ENCODE measurements around the gene ABR.
"Not testable (repeated sequence)": the region's sequence is repeated elsewhere in the genome, so short reads cannot be mapped to it uniquely, and the experiment has no call there.

Gene ABR

DNA sequence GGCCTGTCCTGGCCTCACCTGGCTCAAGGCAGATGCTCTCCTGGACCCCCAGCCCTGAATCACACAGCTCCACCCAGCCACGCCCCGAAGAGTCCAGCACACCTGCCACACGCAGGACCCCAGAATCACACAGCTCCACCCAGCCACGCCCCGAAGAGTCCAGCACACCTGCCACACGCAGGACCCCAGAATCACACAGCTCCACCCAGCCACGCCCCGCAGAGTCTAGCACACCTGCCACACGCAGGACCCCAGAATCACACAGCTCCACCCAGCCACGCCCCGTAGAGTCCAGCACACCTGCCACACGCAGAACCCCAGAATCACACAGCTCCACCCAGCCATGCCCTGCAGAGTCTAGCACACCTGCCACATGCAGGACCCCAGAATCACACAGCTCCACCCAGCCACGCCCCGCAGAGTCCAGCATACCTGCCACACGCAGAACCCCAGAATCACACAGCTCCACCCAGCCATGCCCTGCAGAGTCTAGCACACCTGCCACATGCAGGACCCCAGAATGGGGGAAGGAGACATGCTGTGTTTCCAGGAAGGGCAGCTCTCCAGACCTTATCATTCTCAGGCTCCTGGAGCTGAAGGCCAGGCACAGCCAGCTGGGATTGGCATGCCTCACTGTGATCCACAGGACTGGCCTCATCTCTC lies 105.7 kb downstream of the ABR start:
- not testable (repeated sequence) for DNase-seq (ENCODE audit: low read depth in 1 of 2, low spot score in 1 of 2)

DNA sequence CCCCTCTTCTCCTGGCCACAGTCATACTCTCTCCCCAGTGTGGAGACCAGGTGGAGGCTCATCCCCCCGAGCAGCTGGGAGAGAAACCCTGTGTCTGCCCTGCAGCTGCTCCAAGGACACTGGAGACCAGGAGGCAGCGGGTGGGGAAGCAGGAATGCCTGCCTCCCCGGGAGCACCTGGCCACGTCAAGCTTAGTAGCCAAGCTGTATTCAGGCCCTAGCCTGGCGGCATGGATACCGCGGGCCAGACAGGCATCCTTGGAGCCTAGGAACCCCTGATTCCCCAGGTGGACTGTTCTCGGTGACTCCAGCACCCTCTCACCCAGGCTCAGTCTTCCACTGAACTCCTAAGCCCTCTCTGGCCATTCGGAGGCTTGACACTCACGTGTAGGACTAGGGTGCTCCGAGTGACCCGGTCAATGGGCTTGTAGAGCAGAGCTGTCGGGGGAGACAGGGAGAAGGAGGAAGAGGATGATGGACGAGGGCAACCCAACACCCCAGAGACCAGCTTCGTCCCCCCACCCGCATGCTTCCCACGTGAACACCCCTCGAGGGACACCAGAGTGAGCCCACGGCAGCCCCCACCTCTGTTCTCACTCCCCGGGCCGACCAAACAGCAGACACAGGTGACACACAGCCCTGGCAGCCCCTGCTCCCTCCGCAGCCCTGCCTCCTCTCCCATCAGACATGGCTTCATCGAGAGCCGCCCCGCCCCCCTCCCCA lies 106.4 kb downstream of the ABR start:
- DNase-seq (ENCODE audit: low read depth in 1 of 2, low spot score in 1 of 2), result no peak

- DNase-seq (ENCODE audit: low read depth in 1 of 2, low spot score in 1 of 2), result no peak
Measured at GRCh38 chr17:1072551-1072961, 107.2 kb downstream of the ABR start.

DNA sequence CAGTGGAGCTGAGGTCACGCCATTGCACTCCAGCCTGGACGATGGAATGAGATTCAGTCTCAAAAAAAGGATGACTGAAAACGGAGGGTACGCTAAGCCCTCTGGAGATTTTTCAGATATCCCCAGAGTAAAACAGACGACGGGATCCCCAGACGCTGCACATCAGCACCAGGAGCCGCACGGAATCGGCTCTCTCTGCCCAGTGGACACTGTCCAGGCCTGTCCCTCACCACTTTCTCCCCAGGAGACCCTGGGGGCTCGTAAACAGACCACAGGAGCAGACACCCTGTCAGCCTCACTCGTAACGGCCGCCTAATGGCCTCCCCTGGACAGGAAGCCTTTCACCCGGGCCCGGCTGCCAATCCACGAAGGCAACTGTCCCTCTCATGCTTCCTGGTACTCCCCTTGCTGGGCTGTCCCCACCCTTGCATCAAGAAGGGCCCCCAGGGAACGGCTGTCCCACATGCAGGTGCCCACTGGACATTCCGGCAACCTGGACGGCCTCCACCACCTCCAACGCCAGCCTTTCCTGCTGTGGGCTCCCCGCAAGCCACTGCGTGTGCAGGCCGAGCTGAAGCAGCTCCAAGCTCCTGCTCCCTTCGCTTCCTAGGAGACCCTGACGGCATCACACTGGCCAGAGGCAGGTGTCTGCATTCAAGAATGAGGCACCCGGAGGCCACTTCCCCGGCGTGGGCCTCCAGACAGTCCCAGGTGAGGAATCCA lies 108.5 kb downstream of the ABR start:
- DNase-seq (ENCODE audit: low read depth in 1 of 2, low spot score in 1 of 2), result no peak

DNA sequence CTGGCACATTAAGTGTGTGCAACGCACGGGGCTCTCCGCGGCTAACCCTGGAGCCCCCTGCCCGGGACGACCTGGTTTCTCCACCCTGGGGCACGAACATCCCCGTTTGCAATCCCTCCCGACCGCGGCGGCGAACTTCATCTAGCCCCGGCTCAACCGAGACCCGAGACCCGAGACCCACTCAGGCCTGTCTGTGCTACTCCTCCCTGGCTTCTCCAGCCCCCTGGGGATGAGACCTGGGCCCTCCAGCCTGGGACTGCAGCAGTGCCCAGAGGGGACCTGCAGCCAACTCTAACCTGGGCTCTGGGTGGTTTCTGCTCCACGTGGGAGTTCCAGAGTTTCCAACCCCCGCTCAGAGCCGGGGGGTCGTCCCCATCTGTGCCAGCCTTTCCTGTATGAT lies 109.4 kb downstream of the ABR start:
- DNase-seq (ENCODE audit: low read depth in 1 of 2, low spot score in 1 of 2), result no peak

DNA sequence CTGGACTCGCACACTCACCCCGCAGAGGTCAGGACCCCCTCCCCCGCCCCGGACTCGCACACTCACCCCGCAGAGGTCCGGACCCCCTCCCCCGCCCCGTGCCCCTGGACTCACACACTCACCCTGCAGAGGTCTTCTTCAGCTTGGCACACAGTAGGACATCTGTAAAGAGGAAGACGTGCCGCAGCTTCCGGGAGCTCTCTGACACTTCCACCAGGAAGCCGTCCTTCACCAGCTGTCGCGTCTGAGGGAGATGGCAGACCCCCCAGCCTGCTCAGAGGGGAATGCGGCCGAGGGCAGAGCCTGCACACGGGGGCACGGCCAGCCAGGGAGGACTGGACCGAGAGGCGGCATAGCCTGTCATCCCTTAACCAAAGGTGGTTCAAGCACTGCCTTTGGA lies 109.9 kb downstream of the ABR start:
- DNase-seq (ENCODE audit: low read depth in 1 of 2, low spot score in 1 of 2), result no peak

DNA sequence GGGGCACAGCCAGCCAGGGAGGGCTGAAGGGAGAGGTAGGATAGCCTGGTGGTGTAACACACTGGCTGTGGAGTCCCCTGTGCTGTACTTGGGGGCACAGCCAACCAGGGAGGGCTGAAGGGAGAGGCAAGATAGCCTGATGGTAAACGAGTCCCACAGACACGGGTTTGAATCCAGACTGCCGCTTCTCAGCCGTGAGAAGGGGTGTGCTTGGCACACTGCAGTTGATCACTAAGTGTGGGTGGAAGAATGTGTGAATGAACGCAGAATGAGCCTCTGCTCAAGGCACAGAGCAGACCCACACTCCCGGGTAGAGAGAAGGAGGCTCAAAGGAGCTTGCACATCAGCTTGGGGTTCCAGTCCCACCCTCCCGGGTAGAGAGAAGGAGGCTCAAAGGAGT lies 111.4 kb downstream of the ABR start:
- DNase-seq (ENCODE audit: low read depth in 1 of 2, low spot score in 1 of 2), result no peak

DNA sequence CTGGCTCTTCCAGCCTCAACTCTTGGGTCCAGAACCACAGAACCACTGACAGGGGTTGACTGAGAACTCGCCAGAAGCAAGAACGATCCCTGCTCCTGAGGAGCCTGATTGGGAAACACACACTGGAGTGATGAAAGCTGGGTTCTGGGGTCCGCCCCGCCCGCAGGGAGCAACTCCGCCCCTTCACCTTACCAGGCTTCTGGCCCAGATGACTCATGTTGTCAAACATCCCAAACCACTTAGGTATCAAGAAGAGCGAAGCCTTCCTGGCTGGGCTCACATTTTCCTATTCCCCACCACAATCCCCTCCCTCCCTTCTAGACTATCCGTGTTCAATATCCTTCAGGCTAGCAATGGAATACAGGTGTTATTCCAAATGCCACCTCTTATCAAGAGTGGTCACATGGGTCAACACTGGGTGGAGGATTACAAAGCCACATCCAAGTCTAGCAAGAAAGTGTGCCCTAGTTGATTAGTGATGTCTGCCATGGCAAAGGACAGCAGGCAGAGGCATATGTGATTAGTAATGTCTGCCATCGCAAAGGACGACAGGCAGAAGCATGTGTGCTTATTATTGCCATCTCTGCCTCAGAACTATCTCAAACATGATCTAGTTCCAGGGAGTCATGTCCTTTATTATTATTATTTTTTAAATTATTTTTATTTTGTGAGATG lies 112.4 kb downstream of the ABR start:
- DNase-seq (ENCODE audit: low read depth in 1 of 2, low spot score in 1 of 2), result no peak

DNA sequence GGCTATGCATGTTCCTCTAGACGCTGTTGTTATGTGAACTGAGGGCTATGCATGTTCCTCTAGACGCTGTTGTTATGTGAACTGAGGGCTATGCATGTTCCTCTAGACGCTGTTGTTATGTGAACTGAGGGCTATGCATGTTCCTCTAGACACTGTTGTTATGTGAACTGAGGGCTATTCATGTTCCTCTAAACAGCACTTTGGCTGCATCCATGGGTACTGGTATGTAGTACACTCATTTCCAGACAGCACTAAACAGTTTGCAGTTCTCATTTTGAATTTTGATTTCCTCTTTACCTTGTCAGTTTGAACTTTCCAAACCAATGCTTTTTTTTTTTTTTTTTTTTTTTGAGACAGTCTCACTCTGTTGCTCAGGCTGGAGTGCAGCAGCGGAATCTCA lies 114.4 kb downstream of the ABR start:
- DNase-seq (ENCODE audit: low read depth in 1 of 2, low spot score in 1 of 2), result not testable (repeated sequence)

- DNase-seq (ENCODE audit: low read depth in 1 of 2, low spot score in 1 of 2), result no peak
Measured at GRCh38 chr17:1060991-1061390, 118.8 kb downstream of the ABR start.

DNA sequence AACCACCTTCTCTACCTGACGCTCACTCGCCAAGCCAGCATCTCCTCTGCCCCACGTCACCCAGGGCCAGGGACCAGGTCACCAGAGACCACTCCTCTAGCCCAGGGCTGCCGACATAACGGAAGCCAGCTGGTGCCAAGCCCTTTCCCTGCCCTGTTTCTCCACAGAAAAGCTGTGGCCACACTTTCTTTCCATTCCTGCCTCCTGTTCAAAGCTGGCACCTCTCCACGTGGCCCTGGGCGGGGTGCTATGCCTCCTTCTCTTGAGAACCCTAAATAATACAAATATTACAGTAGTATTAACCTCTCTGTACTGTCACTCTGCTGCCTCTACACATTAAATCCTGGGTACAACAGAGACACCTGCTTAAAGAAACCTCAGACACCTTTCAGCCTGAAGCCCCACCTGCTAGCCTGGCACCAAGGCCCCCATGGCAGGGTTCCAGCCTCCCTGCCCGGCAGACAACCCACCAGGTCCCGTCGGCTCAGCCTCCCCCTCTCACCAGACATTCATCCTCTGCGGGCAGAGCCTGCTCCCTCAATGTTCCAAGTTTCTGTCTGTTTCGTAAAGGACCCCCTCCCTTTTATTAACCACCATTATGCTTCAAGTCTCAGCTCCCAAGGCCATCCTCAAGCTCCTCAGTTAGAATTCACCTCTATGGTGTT lies 120.5 kb downstream of the ABR start:
- no peak for DNase-seq (ENCODE audit: low read depth in 1 of 2, low spot score in 1 of 2)

GRCh38 chr17:1058423-1059130 lies 121.2 kb downstream of the ABR start:
- DNase-seq (ENCODE audit: low read depth in 1 of 2, low spot score in 1 of 2), result peak in 1 of 2 donors; percentile 26

GRCh38 chr17:1056761-1057160 lies 123.0 kb downstream of the ABR start:
- DNase-seq (ENCODE audit: low read depth in 1 of 2, low spot score in 1 of 2), result no peak

DNA sequence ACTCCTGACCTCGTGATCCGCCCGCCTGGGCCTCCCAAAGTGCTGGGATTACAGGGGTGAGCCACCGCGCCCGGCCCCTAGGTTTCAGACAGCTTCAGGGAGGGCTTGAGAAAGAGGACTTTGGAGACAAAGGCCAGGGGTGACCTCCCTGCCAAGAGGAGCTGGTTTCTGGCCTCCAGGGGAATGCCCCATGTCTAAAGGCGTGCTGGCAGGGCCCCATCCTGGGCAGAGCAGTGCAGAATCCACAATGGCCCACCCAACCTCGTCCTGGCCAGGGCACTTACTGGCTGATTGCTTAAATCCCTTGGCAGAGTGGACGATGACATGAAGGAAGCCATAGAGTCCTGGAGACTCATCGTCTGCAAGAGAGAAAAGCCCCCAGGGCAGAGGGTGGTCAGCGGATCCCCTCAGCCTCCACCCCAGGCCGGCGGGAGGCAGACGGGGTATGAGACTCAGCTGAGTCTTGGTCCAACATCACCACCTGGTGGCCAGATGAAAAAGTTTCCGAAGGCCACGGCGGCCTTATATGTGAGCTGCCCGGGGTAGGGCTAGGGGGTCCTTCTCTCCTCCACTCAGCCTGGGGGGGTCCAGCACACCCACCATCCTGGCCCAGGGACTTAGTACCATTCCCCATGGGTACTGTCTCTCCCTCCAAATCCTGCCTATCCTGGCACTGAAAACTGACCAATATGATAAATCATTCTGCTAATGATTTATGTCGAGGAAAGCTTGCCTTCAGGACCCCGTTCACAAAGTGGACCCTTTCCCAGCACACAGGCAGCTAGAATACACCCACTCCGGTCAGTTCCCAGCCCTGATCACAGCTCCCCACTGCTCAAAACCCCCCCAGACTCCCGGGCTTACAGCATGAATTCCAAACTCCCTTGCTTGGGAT lies 123.8 kb downstream of the ABR start:
- peak in 1 of 2 donors; percentile 9 for DNase-seq (ENCODE audit: low read depth in 1 of 2, low spot score in 1 of 2)

- DNase-seq (ENCODE audit: low read depth in 1 of 2, low spot score in 1 of 2), result no peak
Measured at GRCh38 chr17:1055231-1055630, 124.5 kb downstream of the ABR start.

GRCh38 chr17:1054656-1055055 lies 125.1 kb downstream of the ABR start:
- no peak for DNase-seq (ENCODE audit: low read depth in 1 of 2, low spot score in 1 of 2)

DNA sequence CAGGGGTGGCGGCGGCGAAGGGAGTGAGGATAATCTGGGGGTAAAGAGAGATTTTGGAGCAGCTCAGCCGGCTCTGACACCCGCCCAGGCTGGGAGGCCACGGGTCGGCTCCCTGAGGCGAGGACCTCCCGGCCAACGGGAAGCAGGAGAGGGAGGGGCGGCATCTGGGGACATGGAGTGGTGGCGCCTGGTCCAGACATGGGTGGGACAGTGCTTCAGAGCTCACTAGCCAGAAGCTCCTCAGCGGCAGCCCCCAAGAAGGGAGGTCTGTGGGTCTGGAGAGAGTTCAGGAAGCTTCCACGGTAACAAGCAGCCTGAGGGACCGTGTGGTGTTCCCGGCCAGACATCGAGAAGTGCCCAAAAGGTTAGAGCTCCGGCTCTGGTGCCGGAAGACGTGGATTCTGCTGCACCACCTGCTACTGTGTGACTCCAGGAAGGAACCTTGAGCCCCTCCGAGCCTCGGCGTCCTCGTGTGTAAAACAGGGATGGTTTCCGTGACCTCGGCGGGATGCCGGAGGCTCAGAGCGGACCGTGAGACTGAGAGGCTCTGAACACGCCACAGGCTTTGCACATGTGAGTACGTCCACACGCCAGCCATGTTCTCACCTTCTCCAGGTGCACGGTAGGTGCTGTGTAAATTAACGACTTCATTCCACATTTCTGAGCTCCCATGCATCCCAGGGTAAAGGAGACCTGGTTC lies 126.0 kb downstream of the ABR start:
- no peak for DNase-seq (ENCODE audit: low read depth in 1 of 2, low spot score in 1 of 2)

DNA sequence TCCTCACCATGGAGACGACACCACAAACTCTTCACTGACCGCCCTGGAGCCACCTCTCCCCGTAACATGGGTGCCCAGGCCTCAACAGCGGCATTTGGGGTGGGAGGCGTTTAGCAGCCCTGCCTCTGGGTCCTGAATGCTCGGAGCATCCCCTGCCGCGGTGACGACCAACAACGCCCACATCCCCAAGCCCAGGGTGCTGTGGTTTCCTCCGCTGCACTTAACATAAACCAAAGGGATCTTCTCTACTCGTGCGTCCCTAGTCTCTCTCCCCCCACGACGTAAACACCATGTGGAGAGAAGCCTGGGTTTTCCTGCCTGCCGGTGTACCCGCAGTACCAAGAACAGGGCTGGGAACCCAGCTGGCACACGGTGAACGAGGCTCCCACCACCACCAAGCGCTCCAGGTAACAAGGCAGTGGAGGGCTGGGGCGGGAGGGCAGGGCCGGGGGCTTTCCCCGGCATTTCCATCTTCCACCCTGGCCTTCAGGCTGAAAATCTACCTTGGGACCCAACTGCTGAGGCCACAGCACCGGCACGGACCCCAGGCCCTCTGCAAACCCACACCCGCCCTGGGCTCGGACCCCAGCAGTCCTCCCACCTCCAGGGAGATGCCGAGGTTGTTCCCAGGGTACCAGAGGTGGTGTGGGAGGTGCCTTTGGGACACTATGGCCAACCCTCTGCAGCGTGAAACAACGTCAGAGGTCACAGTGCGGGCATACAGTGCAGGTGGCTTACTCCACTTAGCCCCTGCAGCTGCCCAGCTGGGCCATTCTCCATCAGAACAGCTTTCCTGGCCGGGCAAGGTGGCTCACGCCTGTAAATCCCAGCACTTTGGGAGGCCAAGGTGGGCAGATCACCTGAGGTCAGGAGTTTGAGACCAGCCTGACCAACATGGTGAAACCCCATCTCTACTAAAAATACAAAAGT lies 128.5 kb downstream of the ABR start:
- no peak for DNase-seq (ENCODE audit: low read depth in 1 of 2, low spot score in 1 of 2)
